Measurements from ENCODE around the gene NHLRC4.

Gene NHLRC4

DNA sequence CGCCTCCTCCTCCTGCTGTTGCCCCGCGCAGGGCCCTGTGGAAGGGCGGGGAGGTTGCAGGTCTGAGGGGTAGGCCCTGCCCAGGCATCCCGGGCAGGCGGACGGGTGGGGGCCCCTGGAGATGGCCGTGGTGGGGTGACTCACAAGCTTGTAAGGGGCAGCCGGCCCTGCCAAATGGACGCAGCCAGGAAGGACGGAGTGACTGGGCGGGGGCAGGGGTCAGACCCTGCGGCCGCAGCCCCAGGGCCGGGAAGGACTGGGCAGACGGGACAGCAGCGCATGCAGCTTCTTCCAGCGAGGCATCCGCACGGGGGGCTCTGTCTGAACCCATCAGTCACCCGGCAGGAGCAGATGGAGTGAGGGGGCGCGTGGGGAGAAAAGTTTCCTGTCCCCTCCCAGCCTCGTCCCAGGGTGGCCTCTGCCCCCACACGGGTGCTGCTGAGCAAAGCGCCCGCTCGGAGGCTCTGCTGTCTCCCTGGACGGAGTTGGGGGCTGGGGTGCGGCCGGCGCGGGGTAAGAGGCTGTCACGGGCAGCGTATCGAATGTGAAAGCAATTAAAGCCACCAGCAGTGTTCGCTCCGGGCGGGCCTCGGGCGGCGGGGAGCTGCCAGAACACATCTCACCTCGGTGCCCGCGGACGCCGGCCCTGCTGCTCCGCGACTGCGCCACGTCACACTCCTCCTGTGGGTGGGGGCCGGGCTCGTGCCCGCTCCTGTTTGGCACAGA is 12.0 kb upstream of the NHLRC4 start:
- DNase-seq: no peak

DNA sequence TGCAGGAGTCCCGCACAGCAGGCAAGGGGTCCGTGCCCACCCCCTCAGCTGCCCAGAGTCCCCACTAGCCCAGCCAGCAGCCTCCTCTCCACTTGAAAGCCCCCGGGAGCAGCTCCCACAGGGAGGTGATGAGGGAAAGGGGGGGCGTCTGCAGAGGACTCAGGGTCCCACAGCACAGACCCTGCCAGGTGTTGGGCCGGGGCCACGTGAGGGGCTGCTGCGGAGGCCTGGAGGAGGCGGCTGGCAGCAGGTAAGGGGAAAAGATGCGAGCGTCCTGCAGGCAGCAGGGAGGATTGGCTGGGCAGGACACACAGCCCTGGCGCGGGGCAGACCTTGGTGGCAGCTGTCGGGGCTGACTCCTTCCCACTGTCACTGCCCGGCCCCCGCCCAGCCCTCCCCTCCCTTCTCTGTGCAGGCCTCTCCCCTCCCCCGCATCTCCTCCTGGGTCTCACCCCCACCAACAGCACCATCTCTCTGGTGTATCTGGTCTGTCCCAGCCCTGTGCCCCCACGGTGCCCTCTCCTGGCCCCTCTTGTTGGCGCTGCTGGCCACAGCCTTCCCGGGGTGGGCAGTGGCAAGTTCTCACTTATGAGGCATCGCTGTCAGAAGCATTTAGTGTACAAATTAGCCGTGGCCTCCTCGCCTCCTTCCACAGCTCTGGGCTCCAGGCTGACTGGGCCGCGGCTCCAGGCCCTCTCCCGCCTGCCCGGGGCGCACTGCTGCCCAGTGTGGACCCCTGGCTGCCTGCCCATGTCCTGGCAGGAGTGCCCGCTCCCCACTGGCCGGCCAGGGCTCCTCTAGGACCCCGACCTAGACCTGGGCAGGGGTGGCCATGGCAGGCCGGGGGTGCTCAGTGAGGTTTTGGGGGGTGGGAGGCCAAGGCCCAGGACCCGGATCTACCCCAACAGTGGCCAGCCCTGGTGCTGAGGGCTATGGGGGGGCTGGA is 11.0 kb upstream of the NHLRC4 start:
- DNase-seq: no peak

DNA sequence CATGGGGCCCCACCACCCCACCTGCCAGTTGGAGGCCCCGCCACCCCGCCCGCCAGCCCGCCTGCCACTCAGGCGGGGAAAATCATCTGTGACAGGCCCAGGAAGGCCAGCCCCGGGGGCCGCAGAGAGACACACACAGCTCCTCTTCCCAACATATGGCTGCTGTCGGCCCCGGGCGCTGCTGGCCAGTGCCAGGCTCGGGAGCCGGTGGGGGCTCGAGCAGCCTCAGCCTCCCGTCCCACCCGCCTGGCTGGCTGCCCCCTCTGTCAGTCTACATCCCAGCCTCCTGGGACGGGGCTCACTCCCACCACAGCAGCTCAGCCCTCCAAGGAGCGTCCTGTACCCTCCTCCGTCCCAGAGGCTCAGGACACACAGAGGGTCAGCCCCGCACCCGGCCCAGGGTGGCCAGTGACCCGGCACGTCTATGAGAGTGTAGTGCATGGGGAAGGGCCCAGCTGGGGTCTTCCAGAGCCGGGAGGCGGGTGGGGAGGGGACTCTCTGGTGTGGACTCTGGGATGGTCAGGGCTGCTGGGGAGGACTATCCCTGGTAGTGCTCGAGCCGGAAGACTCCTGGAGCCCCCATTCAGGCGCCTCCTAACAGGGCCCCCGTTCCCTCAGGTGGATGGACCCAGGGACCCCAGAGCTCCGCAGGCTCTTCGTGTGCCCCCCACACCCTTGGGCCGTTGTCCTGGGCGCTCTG is 10.2 kb upstream of the NHLRC4 start:
- DNase-seq: no peak

DNA sequence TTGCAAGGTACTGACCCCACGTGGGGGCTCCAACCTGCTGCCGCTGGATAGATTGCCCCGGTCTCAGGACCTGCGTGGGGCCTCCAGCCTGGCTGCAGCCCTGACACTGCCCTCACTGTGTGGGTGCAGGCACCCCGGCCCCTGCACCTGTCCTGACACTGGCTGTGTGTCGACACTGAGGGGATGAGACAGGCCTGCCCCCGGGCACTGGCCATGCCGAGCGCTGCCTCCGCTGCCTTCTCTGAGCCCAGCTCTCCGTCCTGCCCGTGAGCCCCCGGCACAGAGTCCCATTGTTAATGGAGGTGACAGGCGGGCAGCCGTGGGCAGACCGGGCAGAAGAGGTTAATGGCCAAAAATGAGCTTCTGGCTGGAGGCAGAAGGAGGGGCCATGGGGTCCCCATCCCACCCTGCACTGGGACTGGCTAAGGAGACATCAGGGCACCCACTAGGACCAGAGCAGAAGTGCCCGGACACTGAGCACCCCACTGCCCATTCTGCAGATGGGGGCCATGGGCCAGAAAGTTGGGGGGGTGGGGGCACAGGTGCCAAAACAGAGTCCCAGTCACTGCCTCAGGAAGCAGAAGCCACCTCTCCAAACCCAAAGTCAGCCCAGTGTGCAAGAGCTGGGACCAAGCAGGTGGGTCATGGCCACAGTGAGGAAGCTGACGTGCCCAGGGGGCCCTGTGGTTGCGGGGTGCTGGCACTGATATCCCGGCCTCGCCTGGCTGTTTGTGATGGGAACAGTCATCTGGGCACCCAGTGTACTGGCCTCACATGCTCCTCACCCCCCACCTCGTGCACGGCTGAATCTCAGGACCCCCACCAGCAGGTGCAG is 9.1 kb upstream of the NHLRC4 start:
- DNase-seq: no peak

DNA sequence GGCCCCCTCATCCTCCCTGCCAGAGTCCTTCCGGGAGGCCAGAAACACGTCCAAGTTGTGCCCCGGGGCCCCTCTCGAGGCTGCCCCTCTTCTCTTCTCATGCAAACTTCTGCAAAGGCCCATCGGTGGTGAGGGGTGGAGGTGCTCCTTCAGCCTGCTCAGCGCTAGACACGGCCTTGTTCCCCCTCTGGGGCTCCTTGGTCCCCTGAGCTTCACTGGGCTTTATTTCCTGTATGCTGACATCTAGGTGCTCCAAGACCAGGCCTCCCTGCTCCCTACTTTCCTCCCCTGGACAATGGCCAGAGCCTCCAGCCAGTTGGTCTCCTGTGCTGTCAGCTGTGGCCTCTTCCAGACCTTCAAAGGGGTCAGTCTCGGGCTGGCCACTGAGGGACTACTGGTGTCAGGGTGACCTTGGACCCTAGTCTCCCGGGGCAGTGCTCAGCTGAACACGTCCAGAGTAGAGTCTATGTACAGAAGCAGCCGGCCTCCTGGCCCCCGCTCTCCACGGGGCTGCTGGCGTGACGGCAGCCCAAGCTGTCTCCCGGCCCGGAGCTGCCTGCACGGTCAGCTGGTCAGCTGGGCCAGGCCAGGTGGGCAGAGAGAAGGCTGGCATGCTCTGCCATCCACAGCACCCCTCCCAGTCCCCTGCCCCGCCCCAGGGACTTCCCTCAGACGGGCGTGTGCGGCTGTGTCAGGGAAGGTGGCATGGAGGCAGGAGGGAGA is 8.3 kb upstream of the NHLRC4 start:
- no peak for DNase-seq

DNA sequence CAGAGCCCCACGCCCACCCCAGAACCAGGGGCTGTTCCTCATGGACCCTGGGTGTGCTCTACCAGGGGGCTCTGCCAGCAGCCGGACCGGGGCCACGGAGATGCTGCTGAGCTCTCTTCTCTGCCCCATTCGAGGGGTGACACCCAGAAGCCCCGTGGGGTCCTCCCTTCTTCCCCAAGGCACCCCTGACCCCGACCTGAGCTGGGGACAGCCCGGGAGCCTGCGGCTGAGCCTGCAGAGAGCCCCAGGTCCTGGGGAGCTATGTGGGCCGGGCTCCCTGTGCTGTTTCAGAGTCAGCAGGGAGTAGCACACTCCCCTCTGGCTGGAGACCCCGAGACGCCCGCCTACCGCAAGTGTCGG is 7.8 kb upstream of the NHLRC4 start:
- DNase-seq: no peak

DNA sequence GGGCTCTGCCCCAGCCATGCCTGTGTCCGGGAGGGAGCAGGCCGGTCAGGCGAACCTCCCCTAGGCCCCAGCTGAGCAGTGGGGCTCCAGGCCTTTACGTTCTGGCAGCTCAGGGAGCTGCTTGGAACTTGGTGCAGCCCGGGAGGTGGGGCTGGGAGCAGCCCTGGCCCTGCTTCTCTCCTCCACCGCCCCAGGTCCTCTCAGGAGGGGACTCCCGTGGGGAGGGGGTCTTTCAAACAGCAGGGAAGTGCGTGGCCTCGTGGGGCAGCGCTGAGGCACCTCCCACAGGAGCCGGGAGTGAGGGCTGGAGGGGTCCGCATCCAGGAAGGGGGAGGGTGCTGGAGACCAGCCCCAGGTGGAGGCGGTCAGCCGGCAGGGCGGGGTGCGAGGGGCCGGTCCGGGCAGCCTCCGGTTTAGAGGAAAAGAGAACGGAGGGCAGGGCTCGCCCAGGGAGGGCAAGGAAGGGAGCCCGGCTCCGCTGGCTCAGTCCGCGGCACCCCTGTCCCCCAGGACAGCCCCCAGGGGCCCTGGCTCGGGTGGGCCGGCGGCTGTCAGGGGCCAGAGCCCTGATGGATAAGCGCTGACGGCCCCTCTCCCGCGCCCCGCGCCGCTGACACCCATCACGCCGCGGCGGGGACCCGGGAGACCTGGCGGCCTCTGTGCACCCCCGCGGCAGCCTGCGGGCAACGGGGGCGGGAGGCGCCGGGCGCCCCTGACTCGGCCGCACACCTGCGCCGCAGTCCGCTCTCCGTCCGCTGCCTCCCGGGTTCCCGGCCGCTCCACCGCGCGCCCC is 7.2 kb upstream of the NHLRC4 start:
- DNase-seq: no peak

DNA sequence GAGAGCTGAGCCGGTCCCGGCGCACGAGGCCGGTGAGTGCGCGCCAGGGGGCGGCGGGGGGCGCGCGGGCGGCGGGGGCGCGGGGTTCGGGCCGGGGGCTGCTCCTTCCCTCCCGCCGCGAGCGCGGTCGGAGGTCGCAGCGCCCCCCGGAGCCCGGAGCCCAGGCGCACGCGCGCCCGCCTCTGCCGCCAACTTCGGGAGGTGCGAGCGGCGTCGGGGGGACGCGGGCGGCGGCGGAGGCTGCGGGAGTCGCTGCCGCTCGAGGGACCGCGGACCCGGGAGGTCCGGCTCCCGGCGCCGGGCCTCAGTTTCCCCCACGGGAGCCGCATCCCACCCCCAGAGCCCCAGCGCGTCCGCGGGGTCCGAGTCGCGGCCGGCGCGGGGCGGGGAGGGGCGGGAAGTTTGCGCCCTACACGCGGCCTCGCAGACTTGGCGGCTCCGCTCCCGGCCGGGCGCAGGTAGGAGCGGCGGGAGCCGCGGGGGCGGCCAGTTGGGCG is 6.6 kb upstream of the NHLRC4 start, which contains the start of gene PRR35:
Gene PRR35 (plus strand): TSS at position 191 of the 497 bp plus-strand sequence. CDS start 2,901 bp downstream, outside the sequence.
- no peak for DNase-seq

DNA sequence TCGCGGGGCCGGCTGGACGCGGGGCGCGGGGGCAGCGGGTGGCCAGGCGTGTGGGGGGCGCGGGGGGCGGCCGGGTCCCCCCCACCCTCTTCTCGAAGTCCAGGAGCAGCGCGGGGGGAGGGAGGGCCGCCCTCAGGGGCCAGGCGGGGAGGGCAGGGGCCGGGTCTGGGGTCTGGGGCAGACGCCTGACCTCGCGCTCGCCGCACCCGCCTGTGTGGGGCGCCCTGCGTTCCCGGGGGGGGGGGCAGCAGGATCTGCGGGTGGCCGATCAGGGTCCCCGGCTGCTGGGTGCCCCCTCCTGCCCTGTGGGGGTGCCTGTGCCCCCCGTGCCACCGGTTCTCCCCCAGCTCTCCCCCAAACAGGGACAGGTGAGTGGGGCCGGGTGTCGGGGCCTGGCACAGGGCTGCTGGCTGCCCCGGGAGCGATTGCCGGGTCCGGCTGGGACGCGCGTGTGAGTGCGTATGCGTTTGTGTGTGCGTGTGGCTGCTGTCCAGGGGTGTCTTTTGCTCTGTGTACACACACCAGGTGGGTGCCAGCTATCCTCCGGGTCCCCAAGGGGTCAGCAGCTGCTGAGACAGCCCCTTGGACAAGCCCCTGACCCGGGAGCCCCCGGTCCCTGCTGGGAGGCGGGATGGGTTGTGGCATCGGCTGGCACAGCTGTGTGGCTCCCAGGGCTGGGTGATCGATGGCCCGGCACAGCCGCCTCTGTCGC is 5.9 kb upstream of the NHLRC4 start:
- no peak for DNase-seq

DNA sequence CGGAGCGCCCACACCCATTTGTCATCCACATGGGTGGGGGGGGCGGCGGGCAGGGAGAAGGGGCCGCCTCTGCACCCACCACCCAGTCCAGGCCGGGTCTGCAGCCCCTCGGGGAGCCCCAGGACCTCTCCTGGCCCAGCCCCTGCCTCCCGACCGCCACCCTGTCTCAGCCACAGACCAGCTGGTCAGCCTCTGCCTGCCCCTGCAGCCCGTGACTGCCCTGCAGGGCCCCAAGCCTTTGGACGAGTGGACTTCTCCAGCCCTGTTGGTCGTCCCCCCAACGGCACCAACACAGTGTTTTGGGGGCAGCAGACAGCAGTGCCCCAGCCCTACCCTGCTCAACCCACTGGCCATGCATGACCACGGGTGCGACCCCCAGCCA is 5.4 kb upstream of the NHLRC4 start:
- DNase-seq: no peak

DNA sequence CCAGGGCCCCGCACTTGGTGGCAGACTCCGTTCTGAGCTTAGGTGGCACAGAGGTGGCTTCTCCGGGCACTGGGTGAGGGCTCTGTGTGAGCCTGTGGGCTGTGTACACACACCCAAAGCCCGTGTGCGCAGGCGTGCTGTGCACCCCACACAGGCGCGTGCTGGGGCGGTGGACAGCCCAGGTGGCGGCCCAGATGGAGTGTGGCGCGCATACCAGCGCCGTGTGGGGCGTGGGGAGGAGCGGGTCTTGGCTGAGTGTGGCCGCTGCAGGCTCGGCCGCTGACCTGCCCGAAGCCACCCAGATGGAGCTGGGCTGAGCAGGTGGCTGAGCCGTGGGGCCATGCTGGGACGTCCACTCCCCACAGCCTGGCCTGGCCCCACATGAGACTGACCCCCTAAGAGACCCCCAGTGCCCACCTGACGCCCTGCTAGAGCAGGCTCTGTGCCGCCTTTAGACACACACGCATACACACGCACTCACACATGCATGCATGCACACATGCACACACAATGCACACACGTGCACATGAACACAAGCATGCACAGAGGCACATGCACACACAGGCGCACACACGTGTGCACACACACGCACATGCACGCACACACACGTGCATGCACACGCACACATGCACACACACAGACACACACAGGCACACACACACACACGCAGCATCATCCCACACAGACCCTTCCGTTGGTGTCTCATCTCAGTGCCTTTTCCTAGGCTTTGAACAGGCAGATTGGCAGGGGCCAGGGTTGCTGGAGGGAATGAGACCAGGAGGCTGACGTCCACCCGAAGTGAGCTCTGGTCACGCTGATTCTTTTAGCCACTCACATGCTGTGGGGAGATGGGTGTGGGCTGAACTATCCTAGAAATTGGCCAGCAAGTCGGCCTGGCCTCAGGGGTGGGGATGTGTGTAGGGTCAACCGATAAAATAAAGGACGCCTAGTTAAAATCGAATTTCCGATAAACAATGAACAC is 4.6 kb upstream of the NHLRC4 start:
- DNase-seq: no peak

DNA sequence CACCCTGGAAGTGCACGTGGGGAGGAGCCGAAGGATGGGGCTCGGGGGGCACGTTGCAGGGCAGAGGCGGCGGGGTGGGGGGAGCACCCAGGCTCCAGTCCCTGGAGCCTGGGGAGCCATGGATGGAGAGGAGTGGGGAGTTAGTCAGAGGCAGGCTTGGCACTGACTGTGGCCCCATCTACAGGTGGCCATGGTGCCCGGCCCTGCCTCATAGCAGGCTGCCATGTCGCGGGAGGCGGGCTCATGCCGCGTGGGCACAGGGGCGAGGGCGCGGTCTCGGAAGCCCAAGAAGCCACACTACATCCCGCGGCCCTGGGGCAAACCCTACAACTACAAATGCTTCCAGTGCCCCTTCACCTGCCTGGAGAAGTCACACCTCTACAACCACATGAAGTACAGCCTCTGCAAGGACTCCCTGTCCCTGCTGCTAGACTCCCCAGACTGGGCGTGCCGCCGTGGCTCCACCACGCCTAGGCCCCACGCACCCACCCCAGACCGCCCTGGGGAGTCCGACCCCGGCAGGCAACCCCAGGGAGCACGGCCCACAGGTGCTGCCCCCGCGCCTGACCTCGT is 3.6 kb upstream of the NHLRC4 start:
- no peak for DNase-seq

DNA sequence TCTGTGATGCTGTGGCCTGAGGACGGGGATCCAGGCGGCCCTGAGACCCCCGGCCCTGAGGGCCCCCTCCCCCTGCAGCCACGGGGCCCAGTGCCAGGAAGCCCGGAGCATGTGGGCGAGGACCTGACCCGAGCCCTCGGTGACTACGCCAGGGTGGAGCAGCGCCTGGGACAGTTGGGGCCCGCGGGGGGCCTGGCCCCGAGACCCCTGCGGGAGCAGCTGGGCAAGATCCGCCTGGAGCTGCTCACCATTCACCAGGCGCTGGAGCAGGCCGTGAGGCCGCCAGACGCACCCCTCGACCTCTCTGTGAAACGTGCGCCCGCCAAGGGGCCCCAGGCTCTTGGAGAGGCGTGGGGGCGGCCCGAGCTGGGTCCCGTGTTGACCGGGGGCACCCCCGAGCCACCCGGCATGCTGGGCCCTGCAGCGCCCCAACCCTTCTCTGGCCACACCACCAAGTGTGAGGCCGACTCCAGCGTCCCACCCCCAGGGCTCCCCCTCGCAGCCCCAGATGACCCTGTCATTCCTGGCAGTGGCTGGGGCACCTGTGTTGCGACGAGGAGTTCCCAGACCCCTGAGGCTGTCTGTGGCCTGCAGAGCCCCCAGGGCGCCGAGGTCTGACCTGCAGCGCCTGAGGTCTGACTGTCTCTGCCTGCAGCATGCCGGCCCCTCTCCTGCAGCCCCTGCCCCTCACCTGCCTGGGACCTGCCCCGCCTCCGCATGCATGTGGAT is 2.0 kb upstream of the NHLRC4 start:
- DNase-seq: no peak

DNA sequence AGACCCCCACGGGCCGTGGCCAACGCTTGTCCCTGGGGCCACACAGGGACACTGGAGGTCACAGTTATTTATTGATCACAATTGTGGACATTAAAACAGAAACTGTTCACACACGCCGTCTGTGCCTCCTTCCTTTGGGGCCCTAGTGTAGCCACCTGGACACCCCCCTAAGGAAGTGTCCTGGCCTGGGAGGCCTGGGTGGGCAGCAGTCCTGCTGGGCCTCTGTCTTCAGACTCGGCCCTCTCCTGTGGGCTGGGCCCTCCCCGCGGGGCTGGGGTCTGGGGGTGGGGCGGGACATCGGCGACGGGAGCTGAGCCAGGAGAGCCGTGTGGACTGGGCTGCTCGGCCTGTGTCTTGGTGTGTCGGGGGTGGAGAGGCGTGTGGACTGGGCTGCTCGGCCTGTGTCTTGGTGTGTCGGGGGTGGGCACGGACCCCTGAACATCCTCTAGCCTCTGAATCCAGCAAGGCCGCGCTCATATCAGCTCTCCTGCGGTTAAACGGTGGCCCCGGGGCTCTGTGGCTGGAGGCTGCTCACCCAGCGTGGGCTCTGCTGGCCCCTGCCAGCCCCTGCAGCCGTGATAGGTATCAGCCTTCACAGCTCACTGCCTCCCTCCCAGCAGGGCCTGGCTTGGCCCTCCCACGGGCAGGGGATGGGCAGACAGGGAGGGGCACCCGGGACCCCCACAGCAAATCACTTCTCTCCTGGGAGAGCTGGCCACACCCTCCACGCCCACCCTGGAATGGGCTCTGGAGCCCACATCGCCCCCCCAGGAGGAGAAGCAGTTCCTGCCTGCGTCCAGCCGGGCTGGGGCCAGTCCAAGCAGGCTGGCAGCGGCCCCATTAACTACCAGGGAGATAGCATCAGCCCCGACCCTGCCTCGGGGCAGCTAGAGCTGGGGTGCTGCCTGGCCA is 1.1 kb upstream of the NHLRC4 start:
- no peak for DNase-seq

DNA sequence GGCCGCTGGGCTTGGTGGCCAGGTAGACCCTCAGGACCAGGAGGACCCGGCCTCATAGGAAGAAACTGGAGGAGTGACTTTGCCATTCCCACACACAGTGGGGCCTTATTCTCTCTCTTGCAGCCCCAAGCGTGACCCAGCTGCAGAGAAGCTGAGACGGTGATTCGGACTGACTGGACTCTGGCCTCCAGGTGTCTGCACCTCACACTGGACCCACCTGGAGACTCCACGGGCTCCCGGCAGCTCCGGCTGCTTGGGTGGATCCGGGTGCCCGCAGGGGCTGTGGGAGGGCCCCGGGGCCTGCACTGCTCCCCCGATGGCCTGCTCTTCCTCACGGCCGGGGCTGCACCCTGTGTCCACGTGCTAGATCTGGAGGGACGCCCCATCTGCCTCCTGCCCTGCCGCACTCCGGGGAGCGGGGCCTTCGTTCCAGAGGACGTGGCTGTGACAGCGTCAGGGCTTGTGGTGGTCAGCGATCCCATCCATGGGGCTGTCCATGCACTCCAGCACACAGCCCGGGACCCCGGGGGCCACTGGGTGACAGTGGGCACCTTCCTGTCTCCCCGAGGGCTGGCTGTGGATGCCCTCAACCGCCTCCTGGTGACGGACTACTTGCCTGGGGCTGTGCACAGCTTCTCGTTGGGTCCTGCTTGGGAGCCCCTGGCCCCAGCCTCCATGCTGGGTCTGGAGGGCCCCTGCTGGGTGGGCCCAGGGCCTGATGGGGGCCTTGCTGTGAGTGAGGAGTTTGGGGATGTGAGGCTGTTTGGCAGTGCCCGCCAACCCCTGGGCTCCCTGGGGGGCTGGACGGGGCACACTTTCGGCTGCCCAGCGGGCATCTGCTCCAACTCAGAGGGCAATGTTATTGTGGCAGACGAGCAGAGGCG is 810 bp downstream of the NHLRC4 start:
- DNase-seq: no peak
